Lung (tissue), 12 donors: ENCODE data around the gene SRRM4. TPM values are rescaled to one million over a fixed set of nuclear protein-coding genes. Genes with fewer than 3 reads are reported as not detected.

Experiments
- ATAC-seq: fragments of 200-7000 bp; cut with Tn5 transposase; one replicate; pipeline ENCODE4 v1.9.1; 2020; ENCODE audit warnings: moderate number of reproducible peaks; ENCODE audit not compliant: insufficient read depth, low FRiP score
- DNase-seq, 3 donors: peaks; one replicate each; pipeline ENCODE4 v3.0.0-alpha.2; 2013 to 2017
- H3K27ac ChIP-seq, 2 donors: one replicate each; pipeline ENCODE4 v1.5.1; 2013; ENCODE audit warnings: mild to moderate bottlenecking in 2 of 2, moderate library complexity in 2 of 2, control low read depth in 1 of 2, inconsistent platforms in 1 of 2, low read depth in 1 of 2, low read length in 1 of 2
- H3K27me3 ChIP-seq, 3 donors: one replicate each; pipeline ENCODE4 v1.5.1; 2013; ENCODE audit warnings: low read length in 2 of 3; ENCODE audit not compliant: control insufficient read depth in 3 of 3, insufficient read depth in 3 of 3
- H3K36me3 ChIP-seq, 4 donors: one replicate each; pipeline ENCODE4 v1.5.1; 2013; ENCODE audit warnings: low read length in 4 of 4, mild to moderate bottlenecking in 1 of 4, moderate library complexity in 1 of 4; ENCODE audit not compliant: control insufficient read depth in 4 of 4, insufficient read depth in 4 of 4
- H3K4me1 ChIP-seq, 5 donors: one replicate each; pipeline ENCODE4 v1.5.1; 2013; ENCODE audit warnings: low read length in 5 of 5, mild to moderate bottlenecking in 2 of 5, moderate library complexity in 1 of 5; ENCODE audit not compliant: control insufficient read depth in 5 of 5, insufficient read depth in 5 of 5
- H3K4me3 ChIP-seq: one replicate; pipeline ENCODE4 v1.5.1; 2013; ENCODE audit warnings: mild to moderate bottlenecking, control low read depth, moderate library complexity
- H3K9ac ChIP-seq, 2 donors: one replicate each; pipeline ENCODE4 v1.5.1; 2013; ENCODE audit warnings: low read length in 2 of 2, control low read depth in 1 of 2; ENCODE audit not compliant: insufficient read depth in 1 of 2
- H3K9me3 ChIP-seq, 4 donors: one replicate each; pipeline ENCODE4 v1.5.1; 2013; ENCODE audit warnings: low read length in 3 of 4, mild to moderate bottlenecking in 1 of 4, moderate library complexity in 1 of 4; ENCODE audit not compliant: control insufficient read depth in 4 of 4, insufficient read depth in 3 of 4
- CTCF ChIP-seq: IDR thresholded peaks from 2 replicates; pipeline ENCODE4 v1.5.1; 2012; ENCODE audit warnings: mild to moderate bottlenecking; ENCODE audit errors: control extremely low read depth, extremely low read depth
- WGBS, 2 donors: extraction: QIAGEN DNeasy Blood & Tissue Kit; methylation state at CpG; one replicate each; pipeline ENCODE4 v1.1.7; 2013; 5-methylcytosine and 5-hydroxymethylcytosine counted together
- polyA plus RNA-seq, 2 donors: library from polyadenylated mRNA; stranded (reverse); fragments of 200-250 nt; gene quantifications; one replicate each; pipeline ENCODE4 v1.2.1, GENCODE V29; 2013
- total RNA-seq, 2 donors: library from RNA; depleted of rRNA in 1 of 2; stranded (reverse); fragments of >200 nt in 1 of 2; gene quantifications; one replicate each; pipeline ENCODE4 v1.2.1, GENCODE V29; 2014 to 2021
- donor health status: control.
- donor health status: control.
- donor health status: Bipolar disorder and iron deficiency.
- donor health status: healthy.
- donor health status: DM: yes; HTN: yes; CAD: no.

The SRRM4 gene
- total and polyA plus RNA-seq, 4 donors, result 0.01 to 0.20 (median 0.03) TPM

- peak; percentile 66 to 83 (median 67) for DNase-seq
- no peak overlapping the region for H3K27ac ChIP-seq
- no peaks in the 10 kb centered on the region for H3K4me1 ChIP-seq
- ATAC-seq, result no peak
- 29 to 31% methylated on average over 16 of the region's 16 CpGs for WGBS, 2 donors
- H3K9ac ChIP-seq, result no peak overlapping the region
- H3K27me3 ChIP-seq, result no peaks in the 10 kb centered on the region
- peaks cover 0 to 2% (median 0%) of the 10 kb centered on the region in 4 donors for H3K9me3 ChIP-seq
- H3K36me3 ChIP-seq, result no peaks in the 10 kb centered on the region
- TF ChIP-seq CTCF, result no peak
- H3K4me3 ChIP-seq, result no peak overlapping the region
Observed at GRCh38 chr12:119060847-119061796, 79.8 kb downstream of the SRRM4 start.

- DNase-seq, result no peak
- no peaks in the 10 kb centered on the region for H3K4me1 ChIP-seq
- no peaks in the 10 kb centered on the region for H3K9me3 ChIP-seq
- no peak overlapping the region for H3K9ac ChIP-seq
- H3K27me3 ChIP-seq, result peaks cover 0 to 10% (median 2%) of the 10 kb centered on the region in 3 donors
- no peak for TF ChIP-seq CTCF
- no peaks in the 10 kb centered on the region for H3K36me3 ChIP-seq
- H3K4me3 ChIP-seq, result no peak overlapping the region
- no peak for ATAC-seq
- H3K27ac ChIP-seq, result no peak overlapping the region
- 53 to 65% methylated on average over 9 of the region's 9 CpGs for WGBS, 2 donors
Observed at GRCh38 chr12:119068129-119068856, 87.0 kb downstream of the SRRM4 start.

- 25 to 27% methylated on average over 8 of the region's 8 CpGs for WGBS, 2 donors
- H3K36me3 ChIP-seq, result no peaks in the 10 kb centered on the region
- H3K4me3 ChIP-seq, result no peak overlapping the region
- H3K27ac ChIP-seq, result no peak overlapping the region
- no peak overlapping the region for H3K9ac ChIP-seq
- DNase-seq (no peak), ATAC-seq (no peak)
- TF ChIP-seq CTCF, result no peak
- H3K9me3 ChIP-seq, result no peaks in the 10 kb centered on the region
- peaks cover 0 to 10% (median 2%) of the 10 kb centered on the region in 3 donors for H3K27me3 ChIP-seq
- no peaks in the 10 kb centered on the region for H3K4me1 ChIP-seq
Observed at GRCh38 chr12:119069147-119069642, 87.9 kb downstream of the SRRM4 start.
